IMR-90 (cell line): ENCODE data around the gene ABCE1. TPM values are rescaled to one million over a fixed set of nuclear protein-coding genes. Genes with fewer than 3 reads are reported as not detected.

Source experiments
- ATAC-seq: fragments of 200-7000 bp; cut with Tn5 transposase; 2 replicates; pipeline ENCODE4 v1.9.1; 2020; ENCODE audit warnings: low read depth, mild to moderate bottlenecking, moderate library complexity
- BruUV-seq: library from RNA; stranded (reverse); fragments of 400-500 nt; replicated peaks from 2 replicates; lab custom pipeline; 2021; lab: Mats Ljungman, UMichigan
- CTCF ChIA-PET: fragments of 300-600 bp; formaldehyde crosslinking; extraction: SDS; loops from one replicate; lab custom pipeline; 2021; ENCODE audit warnings: antibody characterized with exemption; lab: Yijun Ruan, JAX
- POLR2A ChIA-PET: fragments of 300-600 bp; sonication (Branson Sonifier 250); formaldehyde crosslinking; loops from one replicate; lab custom pipeline; 2022; ENCODE audit warnings: antibody characterized with exemption; ENCODE audit not compliant: unreplicated experiment; lab: Charles Lee
- DNase-seq: peaks from one replicate; pipeline ENCODE4 v3.0.0; 2013
- H2AFZ ChIP-seq: replicated peaks from 2 replicates; pipeline ENCODE3; 2013; ENCODE audit warnings: low read length, mild to moderate bottlenecking; ENCODE audit not compliant: poor library complexity
- H2AK5ac ChIP-seq: 2 replicates; pipeline ENCODE4 v1.6.1; 2013; ENCODE audit warnings: low read depth, low read length, inconsistent platforms
- H2AK9ac ChIP-seq: replicated peaks from 2 replicates; pipeline ENCODE3; 2013; ENCODE audit warnings: mild to moderate bottlenecking, low read depth, low read length, moderate library complexity; ENCODE audit not compliant: poor library complexity
- H2BK120ac ChIP-seq: 2 replicates; pipeline ENCODE4 v1.6.1; 2013; ENCODE audit warnings: low read depth, low read length, inconsistent platforms
- H2BK15ac ChIP-seq: 3 replicates; pipeline ENCODE4 v1.6.1; 2013; ENCODE audit warnings: low read depth, low read length, inconsistent platforms
- H2BK20ac ChIP-seq: 2 replicates; pipeline ENCODE4 v1.6.1; 2013; ENCODE audit warnings: low read depth, mild to moderate bottlenecking, inconsistent platforms, low read length, moderate library complexity
- H2BK5ac ChIP-seq: 2 replicates; pipeline ENCODE4 v1.6.1; 2013; ENCODE audit warnings: mild to moderate bottlenecking, low read depth, low read length, inconsistent platforms; ENCODE audit not compliant: poor library complexity, severe bottlenecking
- H3K14ac ChIP-seq: replicated peaks from 2 replicates; pipeline ENCODE4 v1.6.1; 2013; ENCODE audit warnings: low read depth, low read length, inconsistent platforms
- H3K18ac ChIP-seq: 2 replicates; pipeline ENCODE4 v1.6.1; 2013; ENCODE audit warnings: low read depth, low read length, control low read depth
- H3K23ac ChIP-seq: 2 replicates; pipeline ENCODE4 v1.6.1; 2013; ENCODE audit warnings: low read depth, low read length, inconsistent platforms
- H3K27ac ChIP-seq: 2 replicates; pipeline ENCODE4 v1.5.1; 2013; ENCODE audit warnings: mild to moderate bottlenecking, control low read depth, low read length; ENCODE audit not compliant: insufficient read depth
- H3K27me3 ChIP-seq: 2 replicates; pipeline ENCODE4 v1.6.1; 2013; ENCODE audit warnings: low read length; ENCODE audit not compliant: control insufficient read depth, insufficient read depth
- H3K36me3 ChIP-seq: 2 replicates; pipeline ENCODE4 v1.6.1; 2013; ENCODE audit warnings: low read length, mixed read lengths; ENCODE audit not compliant: control insufficient read depth, insufficient read depth
- H3K4ac ChIP-seq: 2 replicates; pipeline ENCODE4 v1.6.1; 2013; ENCODE audit warnings: low read depth, low read length, inconsistent platforms
- H3K4me1 ChIP-seq: 2 replicates; pipeline ENCODE4 v1.6.1; 2013; ENCODE audit warnings: low read length, mixed read lengths; ENCODE audit not compliant: control insufficient read depth, insufficient read depth
- H3K4me2 ChIP-seq: 2 replicates; pipeline ENCODE4 v1.6.1; 2013; ENCODE audit warnings: low read depth, mild to moderate bottlenecking, control low read depth, low read length, moderate library complexity
- H3K4me3 ChIP-seq: 2 replicates; pipeline ENCODE4 v1.5.1; 2013; ENCODE audit warnings: low read depth, mild to moderate bottlenecking, control low read depth, low read length, moderate library complexity; ENCODE audit not compliant: insufficient read depth
- H3K56ac ChIP-seq: 2 replicates; pipeline ENCODE4 v1.6.1; 2013; ENCODE audit warnings: low read length, inconsistent platforms; ENCODE audit not compliant: insufficient read depth; ENCODE audit errors: extremely low read depth
- H3K79me1 ChIP-seq, 2 experiments: 2 replicates each; pipeline ENCODE4 v1.6.1; 2013; ENCODE audit warnings: low read length in 2 of 2, inconsistent platforms in 1 of 2, low read depth in 1 of 2
- H3K9ac ChIP-seq: 2 replicates; pipeline ENCODE4 v1.6.1; 2013; ENCODE audit warnings: low read depth, low read length, control low read depth
- H3K9me1 ChIP-seq: 2 replicates; pipeline ENCODE4 v1.6.1; 2013; ENCODE audit warnings: low read length, inconsistent platforms; ENCODE audit not compliant: insufficient read depth
- H3K9me3 ChIP-seq: 2 replicates; pipeline ENCODE4 v1.6.1; 2013; ENCODE audit warnings: low read length; ENCODE audit not compliant: control insufficient read depth, insufficient read depth
- H4K20me1 ChIP-seq: 2 replicates; pipeline ENCODE4 v1.6.1; 2013; ENCODE audit warnings: low read length, inconsistent platforms; ENCODE audit not compliant: insufficient read depth
- H4K5ac ChIP-seq: 2 replicates; pipeline ENCODE4 v1.6.1; 2013; ENCODE audit warnings: mild to moderate bottlenecking, low read depth, low read length, control low read depth
- H4K8ac ChIP-seq, 2 experiments: 2 replicates each; pipeline ENCODE4 v1.6.1; 2013; ENCODE audit warnings: low read depth in 2 of 2, low read length in 2 of 2, control low read depth in 1 of 2, inconsistent platforms in 1 of 2
- H4K91ac ChIP-seq: 2 replicates; pipeline ENCODE4 v1.6.1; 2013; ENCODE audit warnings: low read depth, low read length, inconsistent platforms; ENCODE audit not compliant: insufficient read depth
- BHLHE40 ChIP-seq: fragments of 150-350 bp; IDR thresholded peaks from 2 replicates; pipeline ENCODE4 v1.6.1; 2016; ENCODE audit warnings: mild to moderate bottlenecking, low read depth, low read length
- CEBPB ChIP-seq: IDR thresholded peaks from 2 replicates; pipeline ENCODE4 v1.6.1; 2012; ENCODE audit warnings: low read depth, low read length, improper control_type of control experiment
- CTCF ChIP-seq: conservative IDR thresholded peaks from 2 replicates; pipeline ENCODE4 v1.5.1; 2012; ENCODE audit warnings: mild to moderate bottlenecking, low read depth, low read length, improper control_type of control experiment
- FOS ChIP-seq: fragments of 150-350 bp; IDR thresholded peaks from 2 replicates; pipeline ENCODE4 v1.6.1; 2016; ENCODE audit warnings: low read depth, low read length
- MAZ ChIP-seq: IDR thresholded peaks from 2 replicates; pipeline ENCODE4 v1.6.1; 2012; ENCODE audit warnings: low read depth, mild to moderate bottlenecking, low read length, improper control_type of control experiment, moderate library complexity, borderline replicate concordance
- MXI1 ChIP-seq: IDR thresholded peaks from 2 replicates; pipeline ENCODE4 v1.6.1; 2012; ENCODE audit warnings: low read depth, mild to moderate bottlenecking, low read length, moderate library complexity, borderline replicate concordance
- NFE2L2 ChIP-seq: fragments of 150-350 bp; IDR thresholded peaks from 2 replicates; pipeline ENCODE4 v1.6.1; 2016; ENCODE audit warnings: low read depth, mild to moderate bottlenecking, low read length
- POLR2A ChIP-seq: IDR thresholded peaks from 2 replicates; pipeline ENCODE4 v1.6.1; 2012; ENCODE audit warnings: mild to moderate bottlenecking, low read depth, low read length
- RAD21 ChIP-seq: IDR thresholded peaks from 2 replicates; pipeline ENCODE4 v1.6.1; 2012; ENCODE audit warnings: low read length, improper control_type of control experiment
- RCOR1 ChIP-seq: IDR thresholded peaks from 2 replicates; pipeline ENCODE4 v1.6.1; 2012; ENCODE audit warnings: mild to moderate bottlenecking, low read length, improper control_type of control experiment; ENCODE audit not compliant: insufficient replicate concordance
- RFX5 ChIP-seq: IDR thresholded peaks from 2 replicates; pipeline ENCODE4 v1.8.0; 2012; ENCODE audit warnings: low read depth, mild to moderate bottlenecking, low read length, moderate library complexity
- USF2 ChIP-seq: fragments of 150-350 bp; IDR thresholded peaks from 2 replicates; pipeline ENCODE4 v1.6.1; 2017; ENCODE audit warnings: mild to moderate bottlenecking, antibody characterized with exemption, low read length, low read depth
- WGBS, 2 experiments: methylation state at CpG; one replicate each; pipeline versions ENCODE4 v1.1.5 to v1.1.7; 2013; ENCODE audit warnings: missing lambda C conversion rate in 2 of 2; ENCODE audit not compliant: insufficient read length in 1 of 2; ENCODE audit errors: extremely low coverage in 2 of 2; 5-methylcytosine and 5-hydroxymethylcytosine counted together
- dilution Hi-C: fragments of 300-500 bp; cut with HindIII; formaldehyde crosslinking; loops from one replicate; pipeline ENCODE4 v1.14.3; 2018; ENCODE audit warnings: low sequenced_read_pairs; ENCODE audit not compliant: unreplicated experiment
- in situ Hi-C: fragments of 300-500 bp; cut with MboI; formaldehyde crosslinking; loops from 3 replicates; pipeline ENCODE4 v1.14.3; 2019; ENCODE audit warnings: low sequenced_read_pairs, inconsistent platforms, mixed read lengths
- intact Hi-C: fragments of 100-400 bp; cut with micrococcal nuclease; formaldehyde crosslinking; loops from 2 replicates; pipeline ENCODE4 v1.10.0; 2022
- polyA plus RNA-seq, 3 experiments: library from polyadenylated mRNA; depleted of rRNA; stranded (reverse); fragments of >200 nt; gene quantifications; 2 replicates each; pipeline ENCODE4 v1.2.3, GENCODE V29; 2012; ENCODE audit warnings: low replicate concordance in 1 of 3
- total RNA-seq: library from RNA; depleted of rRNA; stranded (reverse); fragments of >200 nt; gene quantifications from 2 replicates; pipeline ENCODE4 v1.2.3, GENCODE V29; 2012

Gene ABCE1
- total and polyA plus RNA-seq, 2 of the 4 experiments (the other 2 are of a cell fraction): 54.5 to 219 TPM

DNA sequence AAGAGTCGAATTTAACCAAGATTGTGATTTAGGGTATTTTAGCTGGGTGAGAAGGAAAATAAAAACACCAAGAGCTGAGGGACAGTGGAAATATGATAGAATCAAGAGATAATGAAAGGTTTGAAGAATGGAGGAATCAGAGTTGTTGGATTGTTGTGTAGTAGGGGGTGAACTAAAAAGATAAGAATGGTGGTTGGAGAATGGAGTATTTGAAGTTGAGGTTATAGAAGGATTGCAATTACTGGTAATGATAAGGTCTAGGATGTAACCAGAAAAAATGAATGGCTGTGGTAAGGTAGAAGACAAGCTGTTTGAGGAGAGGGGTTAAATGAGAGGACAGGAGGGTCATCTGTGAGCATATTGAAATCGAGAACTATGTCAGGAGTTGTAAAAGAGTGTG lies 4.5 kb downstream of the ABCE1 start:
- H2AFZ ChIP-seq: no peak overlapping the region
- H2BK15ac ChIP-seq: no peak overlapping the region
- no peak overlapping the region for H4K5ac ChIP-seq
- in situ Hi-C loops: loop anchor here (25.0 kb wide), 1 partner anchor 1565 kb away; no protein-coding TSS in a partner anchor
- H3K4me3 ChIP-seq: no peak overlapping the region
- no peak overlapping the region for H3K14ac ChIP-seq
- no peak overlapping the region for H2BK5ac ChIP-seq
- no peak overlapping the region for H3K27ac ChIP-seq
- peaks cover 6% of the 10 kb centered on the region for H3K36me3 ChIP-seq
- H3K9me3 ChIP-seq: no peaks in the 10 kb centered on the region
- dilution Hi-C loops: no loop called here
- CTCF ChIA-PET: no interaction called here
- WGBS, 2 experiments: 90% methylated on average over 2 of the region's 2 CpGs; no CpG with 5 or more reads in 1 of the 2 experiments
- DNase-seq (no peak), ATAC-seq (no peak)
- no peak overlapping the region for H3K9ac ChIP-seq
- H2AK5ac ChIP-seq: no peak overlapping the region
- TF ChIP-seq MXI1: no peak
- TF ChIP-seq USF2: no peak
- no peak for TF ChIP-seq POLR2A
- no peak for TF ChIP-seq RFX5
- no peak for TF ChIP-seq MAZ
- TF ChIP-seq RAD21: no peak
- TF ChIP-seq RCOR1: no peak
- TF ChIP-seq FOS: no peak
- TF ChIP-seq BHLHE40: no peak
- TF ChIP-seq CTCF: no peak
- TF ChIP-seq CEBPB: no peak
- no peak for TF ChIP-seq NFE2L2
- no peak overlapping the region for H3K18ac ChIP-seq
- no peak overlapping the region for H4K8ac ChIP-seq
- peaks cover 10 to 15% of the 10 kb centered on the region in 2 experiments for H3K79me1 ChIP-seq
- no peaks in the 10 kb centered on the region for H3K27me3 ChIP-seq
- H3K4ac ChIP-seq: no peak overlapping the region
- no TSS peak for BruUV-seq
- no peak overlapping the region for H2BK120ac ChIP-seq
- no peaks in the 10 kb centered on the region for H3K4me1 ChIP-seq
- H3K9me1 ChIP-seq: no peaks in the 10 kb centered on the region; the same call in 1 of the 2 replicates
- no peak overlapping the region for H3K4me2 ChIP-seq
- intact Hi-C loops: no loop called here
- no peak overlapping the region for H3K56ac ChIP-seq
- no peak overlapping the region for H3K23ac ChIP-seq
- POLR2A ChIA-PET: no interaction called here
- H4K91ac ChIP-seq: no peak overlapping the region
- H2AK9ac ChIP-seq: no peak overlapping the region
- peaks cover 6% of the 10 kb centered on the region; the same call in 1 of the 2 replicates for H4K20me1 ChIP-seq
- H2BK20ac ChIP-seq: no peak overlapping the region
